ENCODE data around the gene CERS4. TPM values are rescaled to one million over a fixed set of nuclear protein-coding genes. Genes with fewer than 3 reads are reported as not detected.
"Not testable (repeated sequence)": the region's sequence is repeated elsewhere in the genome, so short reads cannot be mapped to it uniquely, and the experiment has no call there.

CERS4 gene
- polyA plus RNA-seq, 1 of the 3 experiments (the other 2 are of a cell fraction): 36.5 TPM

GRCh38 chr19:8194528-8195267 is 14.5 kb upstream of the CERS4 start:
- TF ChIP-seq FOXJ3 (CRISPR knock-in tag; IDR thresholded peaks at IDR 0.05) (no peak), MXI1 (IDR thresholded peaks at IDR 0.05; ENCODE audit: low read depth, low read length) (no peak), RFX5 (IDR thresholded peaks at IDR 0.05; ENCODE audit: low read length) (no peak), PBX3 (IDR thresholded peaks at IDR 0.05) (no peak)
- POLR2A ChIA-PET: no interaction called here
- Histone ChIP-seq H3K4me2 (no peak overlapping the region), H3K9ac (no peak overlapping the region), H3K27ac (ENCODE audit: low read depth in 2 of 2, low read length in 1 of 2) (no peak overlapping the region), H4K20me1 (ENCODE audit: insufficient read depth) (no peaks in the 10 kb centered on the region), H2AFZ (ENCODE audit: low read depth) (no peak overlapping the region), H3K4me3 (ENCODE audit: low read depth in 2 of 2, low read length in 1 of 2) (no peak overlapping the region), H3K4me1 (ENCODE audit: control insufficient read depth in 1 of 2, insufficient read depth in 2 of 2, low read depth in 1 of 2, low read length in 1 of 2) (peaks cover 0 to 3% of the 10 kb centered on the region in 2 experiments; a peak in 1 of 4 replicates), H3K9me3 (no peaks in the 10 kb centered on the region), H3K9me2 (no peaks in the 10 kb centered on the region), H3K79me2 (ENCODE audit: insufficient read depth) (no peaks in the 10 kb centered on the region), H3K36me3 (replicated peaks in 1 of 2; ENCODE audit: control insufficient read depth in 1 of 2, insufficient read depth in 2 of 2, low read length in 1 of 2) (no peaks in the 10 kb centered on the region), H3K27me3 (ENCODE audit: insufficient read depth) (no peaks in the 10 kb centered on the region), H3F3A (replicated peaks; ENCODE audit: insufficient read depth) (no peaks in the 10 kb centered on the region)
- CTCF ChIA-PET: no interaction called here
- no peak for DNase-seq
- 67% methylated on average over 10 of the region's 11 CpGs for WGBS (ENCODE audit: low lambda C conversion rate)

GRCh38 chr19:8196271-8196927 is 12.8 kb upstream of the CERS4 start:
- Histone ChIP-seq H3K79me2 (ENCODE audit: insufficient read depth) (no peaks in the 10 kb centered on the region), H3K9me3 (no peaks in the 10 kb centered on the region), H3K27me3 (ENCODE audit: insufficient read depth) (peaks cover 5% of the 10 kb centered on the region; the same call in 1 of the 2 replicates), H2AFZ (ENCODE audit: low read depth) (no peak overlapping the region), H4K20me1 (ENCODE audit: insufficient read depth) (no peaks in the 10 kb centered on the region), H3K4me2 (no peak overlapping the region), H3F3A (replicated peaks; ENCODE audit: insufficient read depth) (no peaks in the 10 kb centered on the region), H3K9me2 (no peaks in the 10 kb centered on the region), H3K4me1 (ENCODE audit: control insufficient read depth in 1 of 2, insufficient read depth in 2 of 2, low read depth in 1 of 2, low read length in 1 of 2) (peaks cover 0 to 3% of the 10 kb centered on the region in 2 experiments; a peak in 1 of 4 replicates), H3K27ac (ENCODE audit: low read depth in 2 of 2, low read length in 1 of 2) (no peak overlapping the region), H3K4me3 (ENCODE audit: low read depth in 2 of 2, low read length in 1 of 2) (no peak overlapping the region), H3K9ac (no peak overlapping the region), H3K36me3 (replicated peaks in 1 of 2; ENCODE audit: control insufficient read depth in 1 of 2, insufficient read depth in 2 of 2, low read length in 1 of 2) (no peaks in the 10 kb centered on the region)
- ChIA-PET CTCF (interaction anchor here (0.8 kb wide), 1 partner anchor 13 kb away, joined by 3 read pairs; no protein-coding TSS in a partner anchor), POLR2A (no interaction called here)
- WGBS (ENCODE audit: low lambda C conversion rate): 71% methylated on average over 9 of the region's 10 CpGs
- TF ChIP-seq, protein P1, sequence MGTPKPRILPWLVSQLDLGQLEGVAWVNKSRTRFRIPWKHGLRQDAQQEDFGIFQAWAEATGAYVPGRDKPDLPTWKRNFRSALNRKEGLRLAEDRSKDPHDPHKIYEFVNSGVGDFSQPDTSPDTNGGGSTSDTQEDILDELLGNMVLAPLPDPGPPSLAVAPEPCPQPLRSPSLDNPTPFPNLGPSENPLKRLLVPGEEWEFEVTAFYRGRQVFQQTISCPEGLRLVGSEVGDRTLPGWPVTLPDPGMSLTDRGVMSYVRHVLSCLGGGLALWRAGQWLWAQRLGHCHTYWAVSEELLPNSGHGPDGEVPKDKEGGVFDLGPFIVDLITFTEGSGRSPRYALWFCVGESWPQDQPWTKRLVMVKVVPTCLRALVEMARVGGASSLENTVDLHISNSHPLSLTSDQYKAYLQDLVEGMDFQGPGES (IDR thresholded peaks at IDR 0.05; ENCODE audit: low read depth, low read length): no peak
- no peak for TF ChIP-seq RAD21 (IDR thresholded peaks at IDR 0.05; ENCODE audit: low read length)
- no peak for TF ChIP-seq MEF2A (IDR thresholded peaks at IDR 0.05; ENCODE audit: borderline replicate concordance, low read depth)
- TF ChIP-seq EP300 (IDR thresholded peaks at IDR 0.05; ENCODE audit: borderline replicate concordance in 1 of 2, low read depth in 1 of 2, low read length in 1 of 2): no peak
- no peak for TF ChIP-seq USF2 (IDR thresholded peaks at IDR 0.05; ENCODE audit: borderline replicate concordance, low read depth, low read length)
- TF ChIP-seq JUND (IDR thresholded peaks at IDR 0.05): no peak
- TF ChIP-seq EZH2phosphoT487 (IDR thresholded peaks at IDR 0.05; ENCODE audit: borderline replicate concordance, low read depth): no peak
- no peak for TF ChIP-seq MAX (IDR thresholded peaks at IDR 0.05; ENCODE audit: low read depth)
- no peak for DNase-seq

- H3K4me3 ChIP-seq (ENCODE audit: low read depth in 2 of 2, low read length in 1 of 2); H3K9me2 ChIP-seq; DNase-seq; H3K9ac ChIP-seq; H3K27me3 ChIP-seq (ENCODE audit: insufficient read depth); H3K4me2 ChIP-seq; H3K36me3 ChIP-seq (replicated peaks in 1 of 2; ENCODE audit: control insufficient read depth in 1 of 2, insufficient read depth in 2 of 2, low read length in 1 of 2); H3K79me2 ChIP-seq (ENCODE audit: insufficient read depth); H4K20me1 ChIP-seq (ENCODE audit: insufficient read depth); H3F3A ChIP-seq (replicated peaks; ENCODE audit: insufficient read depth); H3K4me1 ChIP-seq (ENCODE audit: control insufficient read depth in 1 of 2, insufficient read depth in 2 of 2, low read depth in 1 of 2, low read length in 1 of 2); H3K9me3 ChIP-seq; POLR2A ChIA-PET; H2AFZ ChIP-seq (ENCODE audit: low read depth); H3K27ac ChIP-seq (ENCODE audit: low read depth in 2 of 2, low read length in 1 of 2): not testable (repeated sequence)
- CTCF ChIA-PET: interaction anchor here (1.3 kb wide), 1 partner anchor 45 kb away, joined by 3 read pairs; no protein-coding TSS in a partner anchor
- WGBS (ENCODE audit: low lambda C conversion rate): 67% methylated on average over 15 of the region's 15 CpGs
Observed at GRCh38 chr19:8203288-8204120, 5.7 kb upstream of the CERS4 start.
